Bladder microvascular endothelial cell (primary cell): ENCODE measurements around the gene OR51F1. TPM values are rescaled to one million over a fixed set of nuclear protein-coding genes. Genes with fewer than 3 reads are reported as not detected.

Experiments
- total RNA-seq: library from RNA; depleted of rRNA; stranded (reverse); fragments of >200 nt; gene quantifications from 2 replicates; pipeline ENCODE4 v1.2.3, GENCODE V29; 2014

OR51F1 gene
- total RNA-seq, result not detected in 2 replicates

GRCh38 chr11:4769838-4770237 is at the start of gene OR51F1:
Gene OR51F1, minus strand, starts transcription at chr11:4769938. Its CDS starts 0 bp downstream, at chr11:4769938.

GRCh38 chr11:4804280-4804679 is 34.5 kb upstream of the OR51F1 start, which contains the start of gene OR52R1:
Gene OR52R1, minus strand, starts transcription at chr11:4804380. Its CDS starts 0 bp downstream, at chr11:4804380.

Other genes with a start within 250 kb of the OR51F1 start
- gene OR52M1, start 224.7 kb downstream of the OR51F1 start, total RNA-seq, result not detected in 2 replicates
- gene OR52I2, start 188.2 kb downstream of the OR51F1 start, total RNA-seq, result not detected in 2 replicates
- not detected in 2 replicates for gene OR52I1, start 175.9 kb downstream of the OR51F1 start, total RNA-seq
- gene TRIM68, start 161.7 kb downstream of the OR51F1 start, total RNA-seq, result 8.3 and 12.3 TPM in 2 replicates
- gene OR51D1, start 132.5 kb downstream of the OR51F1 start, total RNA-seq, result not detected in 2 replicates
- gene OR51E1, start 126.0 kb downstream of the OR51F1 start, total RNA-seq, result not detected in 2 replicates
- gene OR51E2, start 72.1 kb downstream of the OR51F1 start, total RNA-seq, result not detected in 2 replicates
- gene MMP26, start 65.2 kb downstream of the OR51F1 start, total RNA-seq, result not detected in 2 replicates
- not detected in 2 replicates for gene OR52R1, start 34.4 kb upstream of the OR51F1 start, total RNA-seq
- gene OR51F2, start 51.4 kb upstream of the OR51F1 start, total RNA-seq, result not detected in 2 replicates
- not detected in 2 replicates for gene OR51S1, start 79.3 kb upstream of the OR51F1 start, total RNA-seq
- not detected in 2 replicates for gene OR51T1, start 112.0 kb upstream of the OR51F1 start, total RNA-seq
- not detected in 2 replicates for gene OR51A7, start 133.8 kb upstream of the OR51F1 start, total RNA-seq
- gene OR51G2, start 149.4 kb upstream of the OR51F1 start, total RNA-seq, result not detected in 2 replicates
- not detected in 2 replicates for gene OR51G1, start 154.4 kb upstream of the OR51F1 start, total RNA-seq
- gene OR51A4, start 177.7 kb upstream of the OR51F1 start, total RNA-seq, result not detected in 2 replicates
- not detected in 2 replicates for gene OR51A2, start 185.8 kb upstream of the OR51F1 start, total RNA-seq
- not detected in 2 replicates for gene OR51L1, start 224.9 kb upstream of the OR51F1 start, total RNA-seq